PC-9 (cell line): ENCODE data around the gene NRSN2. TPM values are rescaled to one million over a fixed set of nuclear protein-coding genes. Genes with fewer than 3 reads are reported as not detected.
A peak's percentile ranks its signal among the peaks of the same experiment; 100 is the strongest.

Experiments
- BruUV-seq: library from RNA; stranded (reverse); fragments of 400-500 nt; replicated peaks from 2 replicates; lab custom pipeline; 2021; lab: Mats Ljungman, UMichigan
- CTCF ChIA-PET: fragments of 300-600 bp; sonication (Branson Sonifier 250); formaldehyde crosslinking; loops from one replicate; lab custom pipeline; 2022; ENCODE audit warnings: antibody characterized with exemption; lab: Charles Lee
- POLR2A ChIA-PET: fragments of 300-600 bp; sonication (Branson Sonifier 250); formaldehyde crosslinking; loops from one replicate; lab custom pipeline; 2022; ENCODE audit warnings: antibody characterized with exemption; ENCODE audit not compliant: unreplicated experiment; lab: Charles Lee
- DNase-seq, 2 experiments: peaks; one replicate each; pipeline versions ENCODE4 v3.0.0 to v3.0.0-alpha.2; 2015 to 2022; ENCODE audit warnings: mixed read lengths in 1 of 2
- H2AFZ ChIP-seq: fragments of 200-600 bp; sonication (generic); 2 replicates; pipeline ENCODE4 v1.8.1; 2017; ENCODE audit warnings: antibody characterized with exemption
- H3F3A ChIP-seq: fragments of 200-600 bp; sonication (generic); 2 replicates; pipeline ENCODE4 v1.8.1; 2017; ENCODE audit warnings: antibody characterized with exemption, mild to moderate bottlenecking, low read depth; ENCODE audit not compliant: insufficient read depth
- H3K27ac ChIP-seq: fragments of 200-600 bp; sonication (generic); 2 replicates; pipeline ENCODE4 v1.6.1; 2016; ENCODE audit warnings: mixed run types
- H3K27me3 ChIP-seq: fragments of 200-600 bp; sonication (generic); 2 replicates; pipeline ENCODE4 v1.6.1; 2016; ENCODE audit warnings: low read depth, mixed run types; ENCODE audit not compliant: insufficient read depth
- H3K36me3 ChIP-seq: fragments of 200-600 bp; sonication (generic); 2 replicates; pipeline ENCODE4 v1.6.1; 2016; ENCODE audit warnings: low read depth, mixed run types
- H3K4me1 ChIP-seq: fragments of 200-600 bp; sonication (generic); replicated peaks from 2 replicates; pipeline ENCODE4 v1.6.1; 2016; ENCODE audit warnings: mixed run types; ENCODE audit not compliant: insufficient read depth
- H3K4me2 ChIP-seq: fragments of 200-600 bp; sonication (generic); 2 replicates; pipeline ENCODE4 v1.6.1; 2017; ENCODE audit warnings: mixed run types
- H3K4me3 ChIP-seq: fragments of 200-600 bp; sonication (generic); 2 replicates; pipeline ENCODE4 v1.6.1; 2016; ENCODE audit warnings: mixed run types
- H3K79me2 ChIP-seq: fragments of 200-600 bp; sonication (generic); 2 replicates; pipeline ENCODE4 v1.6.1; 2017; ENCODE audit warnings: low read depth, mixed run types
- H3K9me2 ChIP-seq: fragments of 200-600 bp; sonication (generic); 2 replicates; pipeline ENCODE4 v1.8.1; 2017; ENCODE audit warnings: mild to moderate bottlenecking; ENCODE audit not compliant: insufficient read depth
- H3K9me3 ChIP-seq: fragments of 200-600 bp; sonication (generic); 2 replicates; pipeline ENCODE4 v1.8.1; 2016; ENCODE audit warnings: low read depth; ENCODE audit not compliant: insufficient read depth
- H4K20me1 ChIP-seq: fragments of 200-600 bp; sonication (generic); 2 replicates; pipeline ENCODE4 v1.8.1; 2017; ENCODE audit not compliant: insufficient read depth
- EZH2 ChIP-seq: fragments of 200-600 bp; sonication (generic); IDR thresholded peaks from 2 replicates; pipeline ENCODE4 v1.8.0; 2017; ENCODE audit warnings: antibody characterized with exemption, low read depth
- intact Hi-C: fragments of 100-400 bp; cut with micrococcal nuclease; formaldehyde crosslinking; loops from one replicate; pipeline ENCODE4 v1.10.0; 2022; ENCODE audit not compliant: unreplicated experiment
- total RNA-seq: library from RNA; stranded (reverse); gene quantifications from 2 replicates; pipeline ENCODE4 v1.2.3, GENCODE V29; 2021
- TF ChIP-seq, protein P1 (sequence below): fragments of 200-600 bp; sonication (generic); conservative IDR thresholded peaks from 2 replicates; pipeline ENCODE4 v1.6.1; 2017; ENCODE audit warnings: mixed run types, antibody characterized with exemption, mild to moderate bottlenecking, moderate library complexity

Gene NRSN2
- total RNA-seq, 1 experiment from 2014 or later: 15.0 TPM

DNA sequence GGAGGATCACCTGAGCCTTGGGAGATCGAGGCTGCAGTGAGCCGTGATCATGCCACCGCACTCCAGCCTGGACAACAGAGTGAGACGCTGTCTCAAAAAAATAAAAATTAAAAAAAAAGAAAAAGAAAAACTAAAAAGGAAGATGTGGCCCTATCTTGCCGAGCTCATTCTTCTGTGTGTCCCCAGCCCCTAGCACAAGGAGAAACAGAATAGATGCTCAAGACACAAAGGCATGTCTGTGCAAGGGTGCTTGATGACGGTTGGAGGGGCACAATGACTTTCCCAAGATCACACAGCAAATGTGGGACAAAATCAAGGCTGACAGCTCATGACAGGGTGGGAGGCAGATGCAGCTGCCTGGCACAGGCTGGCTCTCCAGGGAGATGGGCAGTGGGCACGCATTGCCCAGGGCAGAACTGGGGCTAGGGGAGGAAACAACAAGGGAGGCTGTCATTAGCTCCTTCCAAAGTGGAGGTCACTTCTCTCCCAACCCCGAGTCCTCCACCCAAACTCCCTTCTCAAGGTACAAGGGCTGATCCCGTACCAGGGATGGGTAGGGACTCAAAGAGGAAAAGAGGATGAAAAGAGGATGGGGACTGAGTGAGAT, 775 bp upstream of the NRSN2 start:
- Histone ChIP-seq H4K20me1 (no peaks in the 10 kb centered on the region), H2AFZ (no peak overlapping the region), H3K9me2 (no peaks in the 10 kb centered on the region), H3K9me3 (peaks cover 6% of the 10 kb centered on the region), H3K4me1 (no peaks in the 10 kb centered on the region), H3K27me3 (no peaks in the 10 kb centered on the region), H3K27ac (no peak overlapping the region), H3K4me3 (no peak overlapping the region), H3K79me2 (no peaks in the 10 kb centered on the region), H3F3A (peaks cover 6% of the 10 kb centered on the region; the same call in 1 of the 2 replicates), H3K4me2 (no peak overlapping the region), H3K36me3 (no peaks in the 10 kb centered on the region)
- POLR2A ChIA-PET: interaction anchor here (0.6 kb wide), 1 partner anchor 13 kb away, joined by 10 read pairs; no protein-coding TSS in a partner anchor
- TSS peak; percentile 25 for BruUV-seq
- TF ChIP-seq, protein P1, sequence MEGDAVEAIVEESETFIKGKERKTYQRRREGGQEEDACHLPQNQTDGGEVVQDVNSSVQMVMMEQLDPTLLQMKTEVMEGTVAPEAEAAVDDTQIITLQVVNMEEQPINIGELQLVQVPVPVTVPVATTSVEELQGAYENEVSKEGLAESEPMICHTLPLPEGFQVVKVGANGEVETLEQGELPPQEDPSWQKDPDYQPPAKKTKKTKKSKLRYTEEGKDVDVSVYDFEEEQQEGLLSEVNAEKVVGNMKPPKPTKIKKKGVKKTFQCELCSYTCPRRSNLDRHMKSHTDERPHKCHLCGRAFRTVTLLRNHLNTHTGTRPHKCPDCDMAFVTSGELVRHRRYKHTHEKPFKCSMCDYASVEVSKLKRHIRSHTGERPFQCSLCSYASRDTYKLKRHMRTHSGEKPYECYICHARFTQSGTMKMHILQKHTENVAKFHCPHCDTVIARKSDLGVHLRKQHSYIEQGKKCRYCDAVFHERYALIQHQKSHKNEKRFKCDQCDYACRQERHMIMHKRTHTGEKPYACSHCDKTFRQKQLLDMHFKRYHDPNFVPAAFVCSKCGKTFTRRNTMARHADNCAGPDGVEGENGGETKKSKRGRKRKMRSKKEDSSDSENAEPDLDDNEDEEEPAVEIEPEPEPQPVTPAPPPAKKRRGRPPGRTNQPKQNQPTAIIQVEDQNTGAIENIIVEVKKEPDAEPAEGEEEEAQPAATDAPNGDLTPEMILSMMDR: no peak
- TF ChIP-seq EZH2: no peak
- DNase-seq: no peak
- CTCF ChIA-PET: no interaction called here
- intact Hi-C loops: no loop called here

DNA sequence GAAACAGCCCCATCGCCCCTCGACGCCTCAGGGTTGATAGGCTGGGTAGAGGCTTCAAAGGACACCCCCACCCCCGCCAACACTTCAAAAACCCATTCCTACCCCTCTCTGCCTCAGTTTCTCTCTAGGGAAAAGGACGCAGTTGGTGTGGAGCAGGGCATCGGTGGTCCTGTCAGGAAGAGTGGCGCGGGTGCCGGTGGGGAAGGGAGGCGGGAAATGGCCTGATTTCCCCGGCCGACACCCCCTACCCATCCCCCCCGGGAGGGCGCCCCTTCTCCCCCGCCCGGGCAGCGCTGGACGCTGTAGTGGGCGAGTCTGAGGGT, 367 bp downstream of the NRSN2 start:
- Histone ChIP-seq H4K20me1 (no peaks in the 10 kb centered on the region), H3K4me1 (no peaks in the 10 kb centered on the region), H3K36me3 (no peaks in the 10 kb centered on the region), H3K4me2 (peak overlapping the region; percentile 87), H3K79me2 (no peaks in the 10 kb centered on the region), H3K27me3 (no peaks in the 10 kb centered on the region), H3K27ac (no peak overlapping the region), H3K9me3 (peaks cover under 1% of the 10 kb centered on the region), H3K4me3 (peak overlapping the region; percentile 59; the same call in 1 of the 2 replicates), H2AFZ (no peak overlapping the region), H3K9me2 (no peaks in the 10 kb centered on the region), H3F3A (no peaks in the 10 kb centered on the region; the same call in 1 of the 2 replicates)
- no peak for TF ChIP-seq EZH2
- TF ChIP-seq, protein P1: no peak
- ChIA-PET CTCF (interaction anchor here (1.2 kb wide), 1 partner anchor 15 kb away, joined by 4 read pairs; no protein-coding TSS in a partner anchor), POLR2A (interaction anchor here (0.6 kb wide), 2 partner anchors 24 to 196 kb away, joined by 4 to 5 read pairs; no protein-coding TSS in a partner anchor)
- no peak for DNase-seq
- intact Hi-C loops: no loop called here
- BruUV-seq: no TSS peak

DNA sequence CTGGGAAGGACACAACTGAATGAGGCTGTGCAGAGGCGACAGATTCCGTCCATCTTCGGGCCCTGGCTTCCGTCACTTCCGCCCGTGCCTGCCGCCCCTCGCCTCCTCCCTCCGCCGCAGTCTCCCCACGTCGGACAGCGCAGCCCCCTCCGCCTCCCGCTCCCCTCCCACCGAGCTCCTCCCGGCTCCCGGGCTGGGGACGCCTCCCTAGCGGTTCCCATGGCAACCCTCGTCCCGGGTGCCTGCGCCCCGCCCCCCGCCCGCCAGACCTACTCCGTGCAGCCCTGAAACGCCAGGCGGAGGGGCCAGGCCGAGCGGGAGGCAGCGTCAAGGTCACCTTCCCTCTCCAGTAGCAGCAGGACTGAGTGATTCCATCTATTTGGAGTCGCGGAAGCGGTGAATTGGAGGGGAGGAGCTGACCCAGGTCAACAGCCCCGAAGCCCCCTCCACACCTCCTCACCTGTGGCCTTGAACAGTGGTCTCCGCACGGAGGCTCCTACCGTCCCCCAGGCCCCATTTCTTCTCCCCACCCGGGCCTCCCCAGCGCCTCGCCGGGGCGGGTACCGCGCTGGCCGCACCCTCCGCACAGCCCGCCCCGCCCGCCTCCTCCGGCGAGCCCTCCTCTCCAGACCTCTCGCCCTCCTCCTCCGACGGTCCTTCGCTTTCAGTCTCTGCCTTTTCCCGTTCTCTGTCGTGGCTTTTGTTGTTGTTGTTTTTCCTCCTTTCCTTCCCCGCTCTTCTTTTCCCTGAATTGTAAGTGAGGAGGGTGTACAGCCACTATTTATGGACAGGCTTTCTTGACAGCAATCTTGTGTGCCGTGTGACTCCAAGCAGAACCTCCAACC, 951 bp downstream of the NRSN2 start:
- BruUV-seq: no TSS peak
- TF ChIP-seq, protein P1: no peak
- TF ChIP-seq EZH2: no peak
- Histone ChIP-seq H3K27me3 (no peaks in the 10 kb centered on the region), H3K79me2 (no peaks in the 10 kb centered on the region), H3K9me3 (no peaks in the 10 kb centered on the region; the same call in 1 of the 2 replicates), H3K4me3 (peak overlapping the region; percentile 59), H3K9me2 (no peaks in the 10 kb centered on the region), H2AFZ (peak overlapping the region; percentile 69), H3K27ac (no peak overlapping the region), H4K20me1 (no peaks in the 10 kb centered on the region), H3F3A (no peaks in the 10 kb centered on the region; the same call in 1 of the 2 replicates), H3K4me2 (peak overlapping the region; percentile 87), H3K4me1 (no peaks in the 10 kb centered on the region), H3K36me3 (no peaks in the 10 kb centered on the region)
- CTCF ChIA-PET: interaction anchor here (1.2 kb wide), 1 partner anchor 14 kb away, joined by 4 read pairs; no protein-coding TSS in a partner anchor
- intact Hi-C loops: no loop called here
- POLR2A ChIA-PET: interaction anchor here (0.6 kb wide), 2 partner anchors 24 to 195 kb away, joined by 4 to 5 read pairs; no protein-coding TSS in a partner anchor
- DNase-seq: peak; percentile 40 to 92
